DND-41 (cell line): Measurements from ENCODE around the gene SFXN5.

ENCODE experiments used
- EZH2 ChIP-seq: IDR thresholded peaks from 3 replicates; pipeline ENCODE4 v1.6.1; 2012; ENCODE audit warnings: borderline replicate concordance, low read depth, mild to moderate bottlenecking, moderate library complexity, low read length, inconsistent platforms; ENCODE audit not compliant: severe bottlenecking
- TF ChIP-seq, protein P1 (sequence below): IDR thresholded peaks from 2 replicates; pipeline ENCODE4 v1.5.1; 2012; ENCODE audit warnings: borderline replicate concordance, low read length, moderate library complexity, mild to moderate bottlenecking; ENCODE audit not compliant: poor library complexity, severe bottlenecking; ENCODE audit errors: extremely low read depth

DNA sequence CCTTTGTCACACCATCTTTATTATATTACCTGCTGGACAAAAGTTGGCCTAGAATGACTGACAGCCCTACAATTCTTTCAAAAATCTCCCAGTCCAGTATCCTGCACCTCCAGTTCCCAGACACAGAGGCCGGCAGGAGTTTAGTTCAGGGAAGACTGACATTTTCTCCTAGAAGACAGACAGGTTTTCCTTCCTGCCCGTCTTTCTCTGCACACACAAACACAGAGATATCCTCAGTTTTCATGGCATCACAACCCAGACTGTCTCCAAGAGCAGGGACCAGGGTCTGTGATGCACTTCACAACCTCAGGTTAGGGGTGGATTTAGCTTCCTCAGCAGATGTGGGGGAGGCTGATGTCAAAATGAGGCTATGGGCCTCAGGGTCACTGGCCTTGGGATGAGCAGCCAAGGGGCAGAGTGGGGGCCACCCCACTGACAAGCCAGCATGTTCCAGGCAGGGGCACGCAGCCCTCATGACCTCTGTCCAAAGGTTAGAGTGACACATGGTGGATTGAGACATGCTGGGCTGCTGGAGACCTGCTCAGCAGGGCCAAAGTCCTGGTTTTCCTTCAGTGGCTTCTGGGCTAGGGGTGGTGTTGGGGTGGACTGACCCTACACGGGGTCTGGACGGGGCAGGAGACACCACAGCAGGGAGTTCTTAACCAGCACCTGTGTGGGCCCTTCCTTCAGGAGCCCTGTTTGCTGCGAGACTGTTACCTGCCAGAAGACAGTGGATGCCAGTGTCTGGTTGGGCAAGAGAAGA is 70.5 kb downstream of the SFXN5 start:
- TF ChIP-seq, protein P1, sequence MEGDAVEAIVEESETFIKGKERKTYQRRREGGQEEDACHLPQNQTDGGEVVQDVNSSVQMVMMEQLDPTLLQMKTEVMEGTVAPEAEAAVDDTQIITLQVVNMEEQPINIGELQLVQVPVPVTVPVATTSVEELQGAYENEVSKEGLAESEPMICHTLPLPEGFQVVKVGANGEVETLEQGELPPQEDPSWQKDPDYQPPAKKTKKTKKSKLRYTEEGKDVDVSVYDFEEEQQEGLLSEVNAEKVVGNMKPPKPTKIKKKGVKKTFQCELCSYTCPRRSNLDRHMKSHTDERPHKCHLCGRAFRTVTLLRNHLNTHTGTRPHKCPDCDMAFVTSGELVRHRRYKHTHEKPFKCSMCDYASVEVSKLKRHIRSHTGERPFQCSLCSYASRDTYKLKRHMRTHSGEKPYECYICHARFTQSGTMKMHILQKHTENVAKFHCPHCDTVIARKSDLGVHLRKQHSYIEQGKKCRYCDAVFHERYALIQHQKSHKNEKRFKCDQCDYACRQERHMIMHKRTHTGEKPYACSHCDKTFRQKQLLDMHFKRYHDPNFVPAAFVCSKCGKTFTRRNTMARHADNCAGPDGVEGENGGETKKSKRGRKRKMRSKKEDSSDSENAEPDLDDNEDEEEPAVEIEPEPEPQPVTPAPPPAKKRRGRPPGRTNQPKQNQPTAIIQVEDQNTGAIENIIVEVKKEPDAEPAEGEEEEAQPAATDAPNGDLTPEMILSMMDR: no peak
- no peak for TF ChIP-seq EZH2
